HepG2 (cell line): ENCODE measurements around the gene MT1G. TPM values are rescaled to one million over a fixed set of nuclear protein-coding genes. Genes with fewer than 3 reads are reported as not detected.
A peak's percentile ranks its signal among the peaks of the same experiment; 100 is the strongest.

Experiments used
- ATAC-seq: fragments of 200-7000 bp; cut with Tn5 transposase; 3 replicates; pipeline ENCODE4 v1.9.1; 2020; ENCODE audit warnings: mild to moderate bottlenecking, moderate library complexity
- BruUV-seq: library from RNA; stranded (reverse); fragments of 400-500 nt; replicated peaks from 2 replicates; lab custom pipeline; 2021; lab: Mats Ljungman, UMichigan
- CTCF ChIA-PET: fragments of 300-600 bp; formaldehyde crosslinking; extraction: SDS; loops from one replicate; lab custom pipeline; 2021; ENCODE audit warnings: low total read pairs, inconsistent platforms, low intra/inter-chr PET ratio; lab: Yijun Ruan, JAX
- POLR2A ChIA-PET: fragments of 350-600 bp; sonication (Branson Sonifier 250); formaldehyde crosslinking; loops from one replicate; lab custom pipeline; 2020; ENCODE audit warnings: antibody characterized with exemption, inconsistent platforms; lab: Yijun Ruan, JAX
- DNase-seq: peaks from one replicate; pipeline ENCODE4 v3.0.0-alpha.2; 2015; ENCODE audit warnings: low spot score
- FAIRE-seq: peaks from 3 replicates; lab custom pipeline; 2011; peaks lifted over from hg19 to GRCh38; lab: Jason Lieb, UNC
- H2AFZ ChIP-seq: one replicate; pipeline ENCODE4 v1.6.1; 2011; ENCODE audit warnings: low read length, inconsistent platforms
- H3K27ac ChIP-seq: fragments of 300-600 bp; 3 replicates; pipeline ENCODE4 v1.8.0; 2011; ENCODE audit warnings: mixed run types, mild to moderate bottlenecking, mixed read lengths, low read length, inconsistent platforms; ENCODE audit not compliant: insufficient read depth; ENCODE audit errors: extremely low read length
- H3K27me3 ChIP-seq, 2 experiments: fragments of 200-600 bp in 1 of 2; 2 replicates in 1 of 2; 3 replicates in 1 of 2; pipeline versions ENCODE4 v1.6.0 to v1.8.0; 2011; ENCODE audit warnings: low read length in 2 of 2, mild to moderate bottlenecking in 2 of 2, moderate library complexity in 2 of 2, inconsistent platforms in 1 of 2; ENCODE audit not compliant: insufficient read depth in 2 of 2, control insufficient read depth in 1 of 2
- H3K36me3 ChIP-seq, 2 experiments: fragments of 200-600 bp in 1 of 2; replicated peaks in 1 of 2; 2 replicates in 1 of 2; 3 replicates in 1 of 2; pipeline versions ENCODE4 v1.5.1 to v1.8.0; 2011; ENCODE audit warnings: low read length in 2 of 2, inconsistent platforms in 1 of 2; ENCODE audit not compliant: insufficient read depth in 2 of 2, control insufficient read depth in 1 of 2
- H3K4me1 ChIP-seq: 2 replicates; pipeline ENCODE4 v1.5.1; 2012; ENCODE audit warnings: low read length, inconsistent platforms; ENCODE audit not compliant: insufficient read depth
- H3K4me2 ChIP-seq: 2 replicates; pipeline ENCODE4 v1.6.0; 2011; ENCODE audit warnings: low read depth, low read length, inconsistent platforms
- H3K4me3 ChIP-seq, 3 experiments: fragments of 200-600 bp in 1 of 3; sonication (generic), shearing (Covaris generic) in 1 of 3; replicated peaks in 1 of 3; 2 replicates each; pipeline ENCODE4 v1.5.1; 2011 to 2016; ENCODE audit warnings: low read length in 3 of 3, inconsistent platforms in 2 of 3, low read depth in 2 of 3, mild to moderate bottlenecking in 2 of 3, control low read depth in 1 of 3, mixed read lengths in 1 of 3; ENCODE audit not compliant: insufficient read depth in 1 of 3
- H3K79me2 ChIP-seq: one replicate; pipeline ENCODE4 v1.6.1; 2011; ENCODE audit warnings: low read length, inconsistent platforms; ENCODE audit not compliant: insufficient read depth
- H3K9ac ChIP-seq: 2 replicates; pipeline ENCODE4 v1.6.0; 2011; ENCODE audit warnings: mild to moderate bottlenecking, low read depth, low read length, inconsistent platforms; ENCODE audit not compliant: insufficient read depth
- H3K9me3 ChIP-seq: 2 replicates; pipeline ENCODE4 v1.5.1; 2012; ENCODE audit warnings: mild to moderate bottlenecking, low read length
- H4K20me1 ChIP-seq: 2 replicates; pipeline ENCODE4 v1.6.0; 2011; ENCODE audit warnings: inconsistent platforms, mild to moderate bottlenecking, low read length, moderate library complexity; ENCODE audit not compliant: insufficient read depth
- CHCHD3 ChIP-seq: sonication (generic); formaldehyde crosslinking; IDR thresholded peaks from 2 replicates; pipeline ENCODE4 v1.8.0; 2022; ENCODE audit warnings: mild to moderate bottlenecking, missing genetic modification reagents, moderate library complexity
- ESRRA ChIP-seq: sonication (generic); formaldehyde crosslinking; IDR thresholded peaks from 2 replicates; pipeline ENCODE4 v1.5.1; 2020; ENCODE audit warnings: mild to moderate bottlenecking, low read depth, missing genetic modification reagents
- GLMP ChIP-seq: sonication (generic); formaldehyde crosslinking; IDR thresholded peaks from 2 replicates; pipeline ENCODE4 v1.9.0; 2021; ENCODE audit warnings: missing genetic modification reagents, mild to moderate bottlenecking, borderline replicate concordance
- KLF13 ChIP-seq: sonication (generic); formaldehyde crosslinking; IDR thresholded peaks from 2 replicates; pipeline ENCODE4 v1.4.0; 2020; ENCODE audit warnings: mild to moderate bottlenecking, missing genetic modification reagents
- MXD1 ChIP-seq: sonication (generic); formaldehyde crosslinking; IDR thresholded peaks from 2 replicates; pipeline ENCODE4 v1.4.0; 2020; ENCODE audit warnings: mild to moderate bottlenecking, missing genetic modification reagents
- NCOR1 ChIP-seq: fragments of 200-600 bp; sonication (generic); IDR thresholded peaks from 2 replicates; pipeline ENCODE4 v1.7.0; 2017; ENCODE audit warnings: antibody characterized with exemption, low read length, borderline replicate concordance
- NFIB ChIP-seq: sonication (generic); formaldehyde crosslinking; IDR thresholded peaks from 2 replicates; pipeline ENCODE4 v1.9.0; 2021; ENCODE audit warnings: missing genetic modification reagents, mild to moderate bottlenecking, borderline replicate concordance
- NR0B2 ChIP-seq: sonication (generic); formaldehyde crosslinking; IDR thresholded peaks from 2 replicates; pipeline ENCODE4 v1.4.0; 2020; ENCODE audit warnings: mild to moderate bottlenecking, missing genetic modification reagents
- RBM22 ChIP-seq: fragments of 200-400 bp; formaldehyde crosslinking; optimal IDR thresholded peaks from 2 replicates; pipeline ENCODE3; 2017; ENCODE audit warnings: mild to moderate bottlenecking, low read length, moderate library complexity
- SP5 ChIP-seq: IDR thresholded peaks from 2 replicates; pipeline ENCODE4 v1.6.1; 2016; ENCODE audit warnings: low read depth, borderline replicate concordance
- STAG1 ChIP-seq: sonication (generic); formaldehyde crosslinking; IDR thresholded peaks from 2 replicates; pipeline ENCODE4 v1.4.0; 2020; ENCODE audit warnings: missing genetic modification reagents
- ZNF564 ChIP-seq: sonication (generic); formaldehyde crosslinking; IDR thresholded peaks from 2 replicates; pipeline ENCODE4 v1.8.1; 2023; ENCODE audit warnings: mild to moderate bottlenecking, missing genetic modification reagents
- ZNF850 ChIP-seq: sonication (generic); formaldehyde crosslinking; conservative IDR thresholded peaks from 2 replicates; pipeline ENCODE4 v1.9.0; 2021; ENCODE audit warnings: mild to moderate bottlenecking, missing genetic modification reagents
- ZSCAN9 ChIP-seq: IDR thresholded peaks from 2 replicates; pipeline ENCODE4 v1.6.1; 2016; ENCODE audit warnings: borderline replicate concordance
- WGBS: methylation state at CpG from one replicate; pipeline ENCODE4 v1.1.6; 2017; ENCODE audit warnings: low lambda C conversion rate; 5-methylcytosine and 5-hydroxymethylcytosine counted together
- in situ Hi-C: cut with HindIII; loops from 2 replicates; pipeline ENCODE4 v1.10.0; 2017; ENCODE audit warnings: low pct_unique_long_range_greater_than_20kb; ENCODE audit not compliant: extremely low pct_ligation_motif_present
- intact Hi-C: fragments of 100-400 bp; cut with micrococcal nuclease; formaldehyde crosslinking; loops from one replicate; pipeline ENCODE4 v1.10.0; 2022; ENCODE audit not compliant: unreplicated experiment
- polyA plus RNA-seq, 8 experiments: library from polyadenylated mRNA; depleted of rRNA in 3 of 8; stranded (reverse) in 7 of 8; unstranded in 1 of 8; fragments of >200 nt; fragmentation: Illumina TruSeq in 4 of 8; extraction: Trizol in 4 of 8; gene quantifications; 2 replicates each; pipeline versions ENCODE4 v1.2.1 to v1.2.3, GENCODE V29; 2011 to 2016; ENCODE audit warnings: low read depth in 4 of 8, missing spikeins in 1 of 8, mixed read lengths in 1 of 8; ENCODE audit not compliant: insufficient read depth in 1 of 8
- total RNA-seq, 5 experiments: library from RNA; depleted of rRNA; stranded (reverse); fragments of >200 nt; fragmentation: Illumina TruSeq; extraction: Trizol; gene quantifications; 2 replicates each; pipeline ENCODE4 v1.2.3, GENCODE V29; 2016; ENCODE audit warnings: low read depth in 1 of 5

The MT1G gene
- total and polyA plus RNA-seq, 2 of the 13 experiments (the other 11 are each of a cell fraction or from before 2014, with no cell fraction given): 3.6 to 377 TPM

- TF ChIP-seq ZNF850 (CRISPR knock-in tag) (no peak), ZSCAN9 (CRISPR knock-in tag) (no peak), ZNF564 (CRISPR knock-in tag) (no peak), MXD1 (CRISPR knock-in tag) (no peak), ESRRA (CRISPR knock-in tag) (no peak), RBM22 (no peak), NCOR1 (no peak)
Observed at GRCh38 chr16:56702836-56703235, 35.0 kb upstream of the MT1G start (continued).

GRCh38 chr16:56701534-56701933 is 33.7 kb upstream of the MT1G start:
- WGBS: 79% methylated on average over 7 of the region's 7 CpGs
- H3K36me3 ChIP-seq: no peaks in the 10 kb centered on the region
- DNase-seq: no peak
- no peak overlapping the region for H3K27ac ChIP-seq
- H3K27me3 ChIP-seq: peaks cover 2 to 11% of the 10 kb centered on the region in 2 experiments; a peak in 2 of 5 replicates
- in situ Hi-C loops (loop anchor here (5.0 to 10.0 kb wide), 3 partner anchors 99 to 187 kb away; no protein-coding TSS in a partner anchor), intact Hi-C loops (loop anchor here (5.0 kb wide), 1 partner anchor 44 kb away; the partner anchor contains the start of gene MT1F)
- no peak overlapping the region for H3K4me2 ChIP-seq
- POLR2A ChIA-PET: interaction anchor here (1.0 to 1.5 kb wide), 5 partner anchors 18 to 250 kb away, joined by 5 to 12 read pairs (median 6); partner anchors contain the start of genes MT1X, MT2A, NUDT21 and OGFOD1
- no peak overlapping the region for H3K9ac ChIP-seq
- H3K9me3 ChIP-seq: no peaks in the 10 kb centered on the region
- no peaks in the 10 kb centered on the region for H3K79me2 ChIP-seq
- CTCF ChIA-PET: interaction anchor here (1.1 to 2.6 kb wide), 7 partner anchors 28 to 1237 kb away, joined by 4 to 36 read pairs (median 15); no protein-coding TSS in a partner anchor
- H2AFZ ChIP-seq: no peak overlapping the region
- peaks cover 8% of the 10 kb centered on the region; the same call in 1 of the 2 replicates for H3K4me1 ChIP-seq
- no TSS peak for BruUV-seq
- no peaks in the 10 kb centered on the region for H4K20me1 ChIP-seq
- peak; percentile 23; the same call in 1 of the 3 replicates for ATAC-seq
- no peak overlapping the region for H3K4me3 ChIP-seq
- no peak for FAIRE-seq
- TF ChIP-seq GLMP: no peak
- no peak for TF ChIP-seq CHCHD3
- no peak for TF ChIP-seq STAG1 (CRISPR knock-in tag)
- no peak for TF ChIP-seq SP5
- TF ChIP-seq NFIB (CRISPR knock-in tag): no peak
- TF ChIP-seq NR0B2 (CRISPR knock-in tag): no peak
- no peak for TF ChIP-seq KLF13 (CRISPR knock-in tag)
